Keratinocyte (primary cell): ENCODE data around the gene AASDHPPT. TPM values are rescaled to one million over a fixed set of nuclear protein-coding genes. Genes with fewer than 3 reads are reported as not detected.
A peak's percentile ranks its signal among the peaks of the same experiment; 100 is the strongest.

Source experiments
- DNase-seq: peaks from one replicate; pipeline ENCODE4 v3.0.0-alpha.2; 2011; ENCODE audit warnings: low read depth, missing footprints, low spot score
- FAIRE-seq: peaks from 2 replicates; lab custom pipeline; 2011; peaks lifted over from hg19 to GRCh38; lab: Jason Lieb, UNC
- H2AFZ ChIP-seq: 2 replicates; pipeline ENCODE4 v1.6.0; 2012; ENCODE audit warnings: low read length, control low read depth, inconsistent platforms; ENCODE audit not compliant: control insufficient read depth
- H3K27ac ChIP-seq: 2 replicates; pipeline ENCODE4 v1.5.1; 2011; ENCODE audit warnings: low read length; ENCODE audit not compliant: control insufficient read depth, insufficient read depth
- H3K27me3 ChIP-seq: 3 replicates; pipeline ENCODE4 v1.6.0; 2011; ENCODE audit warnings: low read length; ENCODE audit not compliant: control insufficient read depth, insufficient read depth; ENCODE audit errors: extremely low read depth
- H3K36me3 ChIP-seq, 2 experiments: 2 replicates in 1 of 2; 3 replicates in 1 of 2; pipeline ENCODE4 v1.5.1; 2011; ENCODE audit warnings: low read length in 2 of 2, mild to moderate bottlenecking in 1 of 2; ENCODE audit not compliant: control insufficient read depth in 2 of 2, insufficient read depth in 2 of 2; ENCODE audit errors: extremely low read depth in 1 of 2
- H3K4me1 ChIP-seq: 3 replicates; pipeline ENCODE4 v1.5.1; 2011; ENCODE audit warnings: low read length; ENCODE audit not compliant: control insufficient read depth, insufficient read depth; ENCODE audit errors: extremely low read depth
- H3K4me2 ChIP-seq: 3 replicates; pipeline ENCODE4 v1.6.0; 2011; ENCODE audit warnings: low read depth, low read length; ENCODE audit not compliant: control insufficient read depth, insufficient read depth; ENCODE audit errors: extremely low read depth
- H3K4me3 ChIP-seq, 3 experiments: fragments of 200-600 bp in 1 of 3; sonication (generic) in 1 of 3; 2 replicates in 2 of 3; 3 replicates in 1 of 3; pipeline ENCODE4 v1.5.1; 2011 to 2016; ENCODE audit warnings: low read length in 3 of 3, mild to moderate bottlenecking in 3 of 3, control low read depth in 2 of 3, inconsistent platforms in 1 of 3, low read depth in 1 of 3, mixed read lengths in 1 of 3, mixed run types in 1 of 3, moderate library complexity in 1 of 3; ENCODE audit not compliant: control insufficient read depth in 2 of 3, insufficient read depth in 2 of 3; ENCODE audit errors: extremely low read depth in 1 of 3
- H3K79me2 ChIP-seq: 2 replicates; pipeline ENCODE4 v1.6.0; 2012; ENCODE audit warnings: low read length; ENCODE audit not compliant: control insufficient read depth, insufficient read depth
- H3K9ac ChIP-seq: 3 replicates; pipeline ENCODE4 v1.6.0; 2011; ENCODE audit warnings: low read length; ENCODE audit not compliant: control insufficient read depth, insufficient read depth; ENCODE audit errors: extremely low read depth
- H3K9me1 ChIP-seq: 3 replicates; pipeline ENCODE4 v1.6.0; 2011; ENCODE audit warnings: low read length; ENCODE audit not compliant: control insufficient read depth, insufficient read depth; ENCODE audit errors: extremely low read depth
- H3K9me3 ChIP-seq: 2 replicates; pipeline ENCODE4 v1.5.1; 2012; ENCODE audit warnings: low read depth, low read length; ENCODE audit not compliant: control insufficient read depth
- H4K20me1 ChIP-seq: 3 replicates; pipeline ENCODE4 v1.6.0; 2011; ENCODE audit warnings: low read length; ENCODE audit not compliant: control insufficient read depth, insufficient read depth; ENCODE audit errors: extremely low read depth
- CTCF ChIP-seq, 3 experiments: IDR thresholded peaks in 1 of 3; conservative IDR thresholded peaks in 1 of 3; optimal IDR thresholded peaks in 1 of 3; 2 replicates in 2 of 3; 3 replicates in 1 of 3; pipeline versions ENCODE3 to v1.5.1; 2011; ENCODE audit warnings: low read length in 3 of 3, mild to moderate bottlenecking in 3 of 3, moderate library complexity in 2 of 3, control low read depth in 1 of 3, inconsistent platforms in 1 of 3; ENCODE audit not compliant: insufficient read depth in 2 of 3; ENCODE audit errors: extremely low read depth in 1 of 3
- EZH2 ChIP-seq: IDR thresholded peaks from one replicate; pipeline ENCODE4 v1.6.1; 2012; ENCODE audit warnings: inconsistent platforms, mild to moderate bottlenecking, low read length, moderate library complexity
- dilution Hi-C: fragments of 300-500 bp; cut with MboI; formaldehyde crosslinking; loops from one replicate; pipeline ENCODE4 v1.7.0; 2020; ENCODE audit warnings: low sequenced_read_pairs; ENCODE audit not compliant: extremely low pct_ligation_motif_present
- polyA plus RNA-seq, 5 experiments: library from polyadenylated mRNA; depleted of rRNA in 3 of 5; stranded (reverse) in 3 of 5; stranded (forward) in 1 of 5; unstranded in 1 of 5; fragments of >200 nt; gene quantifications; 1 replicate in 1 of 5; 2 replicates in 3 of 5; 3 replicates in 1 of 5; pipeline versions ENCODE4 v1.2.1 to v1.2.3, GENCODE V29; 2011 to 2012; ENCODE audit warnings: missing spikeins in 2 of 5, low read depth in 1 of 5, low replicate concordance in 1 of 5

AASDHPPT gene
- polyA plus RNA-seq, 1 donor (not counting 4 experiments of a cell fraction or from before 2014, with no cell fraction given) = 53.0 TPM

- FAIRE-seq (peak; percentile 71), DNase-seq (no peak)
- peak overlapping the region; percentile 15 for H3K9ac ChIP-seq
- no peak overlapping the region for H2AFZ ChIP-seq
- H3K4me1 ChIP-seq = peaks cover 26% of the 10 kb centered on the region
- no peak for TF ChIP-seq EZH2
- TF ChIP-seq CTCF (optimal IDR thresholded peaks at IDR 0.05 in 1 of 3, IDR thresholded peaks at IDR 0.05 in 1 of 3, conservative IDR thresholded peaks at IDR 0.05 in 1 of 3; ENCODE audit: extremely low read depth in 1 of 3, insufficient read depth in 2 of 3, low read length in 3 of 3) = peak; percentile 65 to 83 (median 76)
- H3K27me3 ChIP-seq = no peaks in the 10 kb centered on the region
- peaks cover 3% of the 10 kb centered on the region for H4K20me1 ChIP-seq
- peaks cover 0 to 3% of the 10 kb centered on the region in 2 experiments for H3K36me3 ChIP-seq
- H3K4me2 ChIP-seq = peak overlapping the region; percentile 58
- dilution Hi-C loops = no loop called here
- H3K79me2 ChIP-seq = peaks cover 70% of the 10 kb centered on the region
- peak overlapping the region in 1 of 3 experiments; percentile 22 for H3K4me3 ChIP-seq
- peak overlapping the region; percentile 31 for H3K27ac ChIP-seq
- H3K9me3 ChIP-seq = no peaks in the 10 kb centered on the region
- no peaks in the 10 kb centered on the region for H3K9me1 ChIP-seq
These were observed 10.5 kb downstream of the AASDHPPT start for GRCh38 chr11:106087815-106088435.

DNA sequence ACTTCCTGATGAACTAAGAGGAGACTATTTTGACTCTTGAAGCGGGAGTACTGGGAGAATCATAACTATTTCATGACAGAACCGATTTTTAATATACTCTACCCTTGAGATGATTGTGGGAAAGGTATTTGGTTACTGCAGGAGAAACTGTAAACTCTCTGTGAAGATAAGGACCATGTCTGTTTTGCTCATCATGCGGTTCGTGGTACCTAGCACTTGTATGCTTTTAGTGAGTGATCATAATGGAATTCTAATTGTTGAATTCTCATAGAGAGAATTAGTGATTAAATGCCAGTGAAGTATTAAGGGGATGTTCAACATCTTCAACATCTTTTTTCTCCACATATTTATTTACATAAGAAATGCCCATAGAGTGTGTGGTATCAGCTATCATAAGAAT is 11.4 kb downstream of the AASDHPPT start:
- H3K9me3 ChIP-seq = no peaks in the 10 kb centered on the region
- H4K20me1 ChIP-seq = peaks cover 3% of the 10 kb centered on the region
- DNase-seq (no peak), FAIRE-seq (no peak)
- H3K4me1 ChIP-seq = peaks cover 29% of the 10 kb centered on the region
- H3K27ac ChIP-seq = no peak overlapping the region
- H3K9me1 ChIP-seq = no peaks in the 10 kb centered on the region
- dilution Hi-C loops = no loop called here
- no peak overlapping the region for H3K4me3 ChIP-seq
- H3K4me2 ChIP-seq = no peak overlapping the region
- no peak overlapping the region for H3K9ac ChIP-seq
- peaks cover 62% of the 10 kb centered on the region for H3K79me2 ChIP-seq
- H2AFZ ChIP-seq = no peak overlapping the region
- TF ChIP-seq EZH2 = no peak
- no peak for TF ChIP-seq CTCF (optimal IDR thresholded peaks at IDR 0.05 in 1 of 3, IDR thresholded peaks at IDR 0.05 in 1 of 3, conservative IDR thresholded peaks at IDR 0.05 in 1 of 3; ENCODE audit: extremely low read depth in 1 of 3, insufficient read depth in 2 of 3, low read length in 3 of 3)
- peaks cover 0 to 3% of the 10 kb centered on the region in 2 experiments for H3K36me3 ChIP-seq
- no peaks in the 10 kb centered on the region for H3K27me3 ChIP-seq
